Nephron progenitor cell (in vitro differentiated cells): ENCODE results near the gene KCNMA1.

ENCODE experiments used
- DNase-seq: peaks from one replicate; pipeline ENCODE4 v3.0.0; 2021
- H3K27ac Mint-ChIP-seq: 2 replicates; pipeline ENCODE4 v1.8.0; 2021; ENCODE audit warnings: mild to moderate bottlenecking, moderate library complexity, mixed read lengths
- H3K27me3 Mint-ChIP-seq: 2 replicates; pipeline ENCODE4 v1.8.0; 2021; ENCODE audit warnings: mild to moderate bottlenecking, low read depth, mixed read lengths; ENCODE audit not compliant: poor library complexity
- H3K36me3 Mint-ChIP-seq: 2 replicates; pipeline ENCODE4 v1.8.0; 2021; ENCODE audit warnings: low read depth, mixed read lengths
- H3K4me1 Mint-ChIP-seq: 2 replicates; pipeline ENCODE4 v1.8.0; 2021; ENCODE audit warnings: mixed read lengths
- H3K4me3 Mint-ChIP-seq: 2 replicates; pipeline ENCODE4 v1.8.0; 2021; ENCODE audit warnings: mild to moderate bottlenecking, moderate library complexity, mixed read lengths
- H3K9me3 Mint-ChIP-seq: 2 replicates; pipeline ENCODE4 v1.8.0; 2021; ENCODE audit warnings: mild to moderate bottlenecking, moderate library complexity, mixed read lengths
- TF ChIP-seq, protein P1 (sequence below): fragments of 200-600 bp; sonication (generic); IDR thresholded peaks from 2 replicates; pipeline ENCODE4 v1.5.0; 2021; ENCODE audit warnings: antibody characterized with exemption

The KCNMA1 gene

GRCh38 chr10:77173615-77174461 is 463.8 kb downstream of the KCNMA1 start:
- no peak overlapping the region for H3K4me3 Mint-ChIP-seq
- H3K27ac Mint-ChIP-seq: no peak overlapping the region
- H3K9me3 Mint-ChIP-seq: peaks cover 4% of the 10 kb centered on the region
- H3K27me3 Mint-ChIP-seq: peaks cover 25% of the 10 kb centered on the region
- no peaks in the 10 kb centered on the region for H3K36me3 Mint-ChIP-seq
- TF ChIP-seq, protein P1, sequence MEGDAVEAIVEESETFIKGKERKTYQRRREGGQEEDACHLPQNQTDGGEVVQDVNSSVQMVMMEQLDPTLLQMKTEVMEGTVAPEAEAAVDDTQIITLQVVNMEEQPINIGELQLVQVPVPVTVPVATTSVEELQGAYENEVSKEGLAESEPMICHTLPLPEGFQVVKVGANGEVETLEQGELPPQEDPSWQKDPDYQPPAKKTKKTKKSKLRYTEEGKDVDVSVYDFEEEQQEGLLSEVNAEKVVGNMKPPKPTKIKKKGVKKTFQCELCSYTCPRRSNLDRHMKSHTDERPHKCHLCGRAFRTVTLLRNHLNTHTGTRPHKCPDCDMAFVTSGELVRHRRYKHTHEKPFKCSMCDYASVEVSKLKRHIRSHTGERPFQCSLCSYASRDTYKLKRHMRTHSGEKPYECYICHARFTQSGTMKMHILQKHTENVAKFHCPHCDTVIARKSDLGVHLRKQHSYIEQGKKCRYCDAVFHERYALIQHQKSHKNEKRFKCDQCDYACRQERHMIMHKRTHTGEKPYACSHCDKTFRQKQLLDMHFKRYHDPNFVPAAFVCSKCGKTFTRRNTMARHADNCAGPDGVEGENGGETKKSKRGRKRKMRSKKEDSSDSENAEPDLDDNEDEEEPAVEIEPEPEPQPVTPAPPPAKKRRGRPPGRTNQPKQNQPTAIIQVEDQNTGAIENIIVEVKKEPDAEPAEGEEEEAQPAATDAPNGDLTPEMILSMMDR: peak; percentile 94
- DNase-seq: peak; percentile 87
- peaks cover 6% of the 10 kb centered on the region for H3K4me1 Mint-ChIP-seq

DNA sequence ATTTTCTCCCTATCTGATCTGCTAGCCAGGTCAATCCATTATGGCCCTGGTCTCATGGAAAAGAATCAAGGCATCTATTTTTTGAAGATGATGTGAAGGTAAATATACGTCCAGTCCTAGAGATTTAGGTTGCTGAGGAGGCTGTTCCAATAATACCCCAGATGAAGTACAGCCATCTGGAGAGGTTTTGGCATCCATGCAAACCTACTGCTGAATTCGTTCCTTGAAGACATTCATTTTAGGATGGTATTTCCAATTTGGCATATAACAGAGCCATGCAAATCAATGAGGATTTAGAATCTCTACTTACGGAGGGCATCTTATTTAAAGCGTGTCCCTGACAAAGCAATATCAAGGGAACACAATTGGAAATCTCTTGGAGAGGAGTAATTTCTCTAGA is 465.5 kb downstream of the KCNMA1 start:
- peaks cover 21% of the 10 kb centered on the region for H3K27me3 Mint-ChIP-seq
- no peak overlapping the region for H3K4me3 Mint-ChIP-seq
- no peaks in the 10 kb centered on the region for H3K36me3 Mint-ChIP-seq
- no peaks in the 10 kb centered on the region for H3K9me3 Mint-ChIP-seq
- TF ChIP-seq, protein P1: no peak
- DNase-seq: no peak
- H3K4me1 Mint-ChIP-seq: peaks cover 6% of the 10 kb centered on the region
- H3K27ac Mint-ChIP-seq: no peak overlapping the region

DNA sequence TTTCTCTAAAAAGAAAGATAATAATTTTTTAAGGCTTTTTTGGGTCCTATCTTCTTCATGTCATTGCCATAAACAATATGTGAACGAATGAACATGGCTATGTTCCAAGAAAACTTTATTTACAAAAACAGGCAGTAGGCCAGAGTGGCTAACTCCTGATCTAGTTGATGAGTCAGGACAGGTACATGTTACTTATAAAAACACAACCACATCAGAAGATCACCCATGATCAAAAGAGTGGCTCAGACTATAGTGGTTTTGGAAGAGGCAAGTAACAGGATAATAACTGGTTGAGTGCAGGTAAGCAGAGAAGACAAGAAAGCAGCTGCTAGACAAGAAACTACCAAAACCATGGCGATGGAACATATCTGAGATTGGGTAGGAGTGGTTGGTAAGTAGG is 468.7 kb downstream of the KCNMA1 start:
- Mint-ChIP-seq H3K9me3 (no peaks in the 10 kb centered on the region), H3K4me1 (peaks cover 24% of the 10 kb centered on the region), H3K4me3 (no peak overlapping the region), H3K27me3 (peaks cover 16% of the 10 kb centered on the region), H3K36me3 (no peaks in the 10 kb centered on the region), H3K27ac (no peak overlapping the region)
- DNase-seq: no peak
- TF ChIP-seq, protein P1: no peak

DNA sequence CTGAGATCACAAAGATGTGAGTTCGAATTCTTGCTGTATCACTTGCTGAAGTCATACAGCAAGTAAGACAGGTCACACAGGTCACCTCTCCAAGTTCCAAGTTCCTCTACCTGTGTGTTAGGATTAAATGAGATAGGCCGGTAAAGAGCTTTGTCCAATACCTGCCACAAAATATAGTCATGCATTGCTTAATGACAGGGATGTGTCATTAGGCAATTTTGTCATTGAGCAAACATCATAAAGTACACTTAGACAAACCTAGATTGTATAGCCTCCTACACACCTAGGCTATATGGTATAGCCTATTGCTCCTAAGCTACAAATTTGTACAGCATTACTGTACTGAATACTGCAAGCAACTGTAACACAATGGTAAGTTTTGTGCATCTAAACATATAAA is 469.4 kb downstream of the KCNMA1 start:
- TF ChIP-seq, protein P1: no peak
- H3K4me3 Mint-ChIP-seq: no peak overlapping the region
- H3K4me1 Mint-ChIP-seq: peaks cover 27% of the 10 kb centered on the region
- peaks cover 16% of the 10 kb centered on the region for H3K27me3 Mint-ChIP-seq
- H3K27ac Mint-ChIP-seq: no peak overlapping the region
- no peaks in the 10 kb centered on the region for H3K9me3 Mint-ChIP-seq
- no peak for DNase-seq
- no peaks in the 10 kb centered on the region for H3K36me3 Mint-ChIP-seq

GRCh38 chr10:77165445-77166208 is 472.0 kb downstream of the KCNMA1 start:
- Mint-ChIP-seq H3K4me1 (peaks cover 27% of the 10 kb centered on the region), H3K27me3 (peaks cover 11% of the 10 kb centered on the region), H3K36me3 (no peaks in the 10 kb centered on the region), H3K9me3 (no peaks in the 10 kb centered on the region), H3K27ac (no peak overlapping the region), H3K4me3 (peak overlapping the region; percentile 54)
- TF ChIP-seq, protein P1: peak; percentile 71
- DNase-seq: peak; percentile 60
